GM13976 (cell line): ENCODE data around the gene KRTAP6-1.

Experiments
- DNase-seq: peaks from one replicate; pipeline ENCODE4 v3.0.0; 2012; ENCODE audit warnings: low spot score
- CTCF ChIP-seq: IDR thresholded peaks from 2 replicates; pipeline ENCODE4 v1.5.1; 2012; ENCODE audit warnings: borderline replicate concordance, mild to moderate bottlenecking; ENCODE audit not compliant: insufficient read depth; ENCODE audit errors: extremely low read depth, missing control alignments, control extremely low read depth
- in situ Hi-C: fragments of 300-500 bp; cut with MboI; formaldehyde crosslinking; loops from one replicate; pipeline ENCODE4 v1.12.0; 2022; ENCODE audit warnings: low sequenced_read_pairs, mixed read lengths, inconsistent platforms; ENCODE audit not compliant: unreplicated experiment

The KRTAP6-1 gene

GRCh38 chr21:30613836-30614235 is at the start of gene KRTAP6-1:
Gene KRTAP6-1, minus strand, starts transcription at chr21:30613930. Its CDS starts 26 bp downstream, at chr21:30613904.
- DNase-seq, result no peak
- no peak for TF ChIP-seq CTCF
- in situ Hi-C loops, result no loop called here

- in situ Hi-C loops, result no loop called here
- no peak for DNase-seq
- TF ChIP-seq CTCF, result no peak
Measured at GRCh38 chr21:30652891-30653290, 39.2 kb upstream of the KRTAP6-1 start.

GRCh38 chr21:30646904-30647414 is 33.2 kb upstream of the KRTAP6-1 start:
- DNase-seq, result no peak
- no peak for TF ChIP-seq CTCF
- in situ Hi-C loops, result no loop called here

- DNase-seq, result no peak
- in situ Hi-C loops, result no loop called here
- TF ChIP-seq CTCF, result no peak
Measured at GRCh38 chr21:30642564-30642963, 28.8 kb upstream of the KRTAP6-1 start, which contains the start of gene KRTAP20-3. Gene KRTAP20-3, plus strand, starts transcription at chr21:30642864.

- in situ Hi-C loops, result no loop called here
- no peak for TF ChIP-seq CTCF
- DNase-seq, result no peak
Measured at GRCh38 chr21:30638686-30639085, 25.0 kb upstream of the KRTAP6-1 start.

GRCh38 chr21:30634906-30635305 is 21.2 kb upstream of the KRTAP6-1 start, which contains the start of gene KRTAP20-2:
Gene KRTAP20-2, plus strand, starts transcription at chr21:30635206. Its CDS starts 58 bp downstream, at chr21:30635264.
- in situ Hi-C loops, result no loop called here
- no peak for DNase-seq
- no peak for TF ChIP-seq CTCF

- in situ Hi-C loops, result no loop called here
- no peak for TF ChIP-seq CTCF
- no peak for DNase-seq
Measured at GRCh38 chr21:30629200-30629599, 15.5 kb upstream of the KRTAP6-1 start.
